Tibial artery (tissue), 4 donors: ENCODE results near the gene RMI1.
A peak's percentile ranks its signal among the peaks of the same experiment; 100 is the strongest.

Experiments
- DNase-seq, 2 donors: peaks; one replicate each; pipeline ENCODE4 v3.0.0-alpha.2; 2019
- H3K27ac ChIP-seq, 2 donors: fragments of 200-600 bp; sonication (generic) in 1 of 2; 1 replicate in 1 of 2; 2 replicates in 1 of 2; pipeline ENCODE4 v1.5.1; 2018 to 2019; ENCODE audit warnings: mild to moderate bottlenecking in 1 of 2
- H3K27me3 ChIP-seq, 2 donors: fragments of 200-600 bp; sonication (generic) in 1 of 2; one replicate each; pipeline versions ENCODE4 v1.5.1 to v1.6.0; 2016 to 2019
- H3K36me3 ChIP-seq, 3 donors: fragments of 200-600 bp; sonication (generic) in 2 of 3; one replicate each; pipeline ENCODE4 v1.5.1; 2016 to 2019; ENCODE audit warnings: mild to moderate bottlenecking in 2 of 3
- H3K4me1 ChIP-seq, 4 donors: fragments of 200-600 bp; sonication (generic) in 2 of 4; 1 replicate in 3 of 4; 2 replicates in 1 of 4; pipeline ENCODE4 v1.5.1; 2016 to 2019
- H3K4me3 ChIP-seq, 2 donors: fragments of 200-600 bp; sonication (generic) in 1 of 2; 1 replicate in 1 of 2; 2 replicates in 1 of 2; pipeline ENCODE4 v1.5.1; 2018 to 2019; ENCODE audit warnings: mild to moderate bottlenecking in 2 of 2
- H3K9me3 ChIP-seq, 3 donors: fragments of 200-600 bp; sonication (generic) in 1 of 3; one replicate each; pipeline ENCODE4 v1.5.1; 2016 to 2019
- intact Hi-C: fragments of 100-400 bp; cut with DNase I; formaldehyde crosslinking; loops from one replicate; pipeline ENCODE4 v1.15.0; 2023; ENCODE audit warnings: low total_unique reads
- TF ChIP-seq, protein P1 (sequence below), 2 experiments: fragments of 200-600 bp in 1 of 2; fragments of 450-650 bp in 1 of 2; IDR thresholded peaks; one replicate each; pipeline ENCODE4 v1.5.1; 2017 to 2019; ENCODE audit warnings: antibody characterized with exemption in 2 of 2, mild to moderate bottlenecking in 1 of 2, moderate library complexity in 1 of 2

RMI1 gene

DNA sequence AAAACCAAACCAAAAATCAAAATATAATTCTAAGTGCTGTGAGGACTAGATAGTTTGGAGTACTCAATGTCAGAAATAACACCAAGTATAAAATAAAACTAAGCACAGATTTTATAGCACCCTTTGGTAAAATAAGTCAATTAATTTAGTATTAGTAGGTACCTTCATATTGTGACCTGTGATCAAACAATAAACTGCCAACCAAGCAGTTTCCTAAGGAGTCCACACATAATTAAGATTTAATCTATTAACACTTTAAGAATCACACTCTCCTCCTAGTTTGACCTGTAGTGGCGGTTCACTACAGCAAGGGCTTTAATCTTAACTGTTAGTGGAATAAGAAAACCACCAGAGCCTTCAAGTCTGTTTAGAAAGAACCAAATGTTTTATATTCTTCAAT lies 3.4 kb upstream of the RMI1 start:
- no peaks in the 10 kb centered on the region for H3K9me3 ChIP-seq
- no peaks in the 10 kb centered on the region for H3K27me3 ChIP-seq
- H3K4me1 ChIP-seq: peaks cover 0 to 50% (median 18%) of the 10 kb centered on the region in 4 donors
- DNase-seq: no peak
- TF ChIP-seq, protein P1, sequence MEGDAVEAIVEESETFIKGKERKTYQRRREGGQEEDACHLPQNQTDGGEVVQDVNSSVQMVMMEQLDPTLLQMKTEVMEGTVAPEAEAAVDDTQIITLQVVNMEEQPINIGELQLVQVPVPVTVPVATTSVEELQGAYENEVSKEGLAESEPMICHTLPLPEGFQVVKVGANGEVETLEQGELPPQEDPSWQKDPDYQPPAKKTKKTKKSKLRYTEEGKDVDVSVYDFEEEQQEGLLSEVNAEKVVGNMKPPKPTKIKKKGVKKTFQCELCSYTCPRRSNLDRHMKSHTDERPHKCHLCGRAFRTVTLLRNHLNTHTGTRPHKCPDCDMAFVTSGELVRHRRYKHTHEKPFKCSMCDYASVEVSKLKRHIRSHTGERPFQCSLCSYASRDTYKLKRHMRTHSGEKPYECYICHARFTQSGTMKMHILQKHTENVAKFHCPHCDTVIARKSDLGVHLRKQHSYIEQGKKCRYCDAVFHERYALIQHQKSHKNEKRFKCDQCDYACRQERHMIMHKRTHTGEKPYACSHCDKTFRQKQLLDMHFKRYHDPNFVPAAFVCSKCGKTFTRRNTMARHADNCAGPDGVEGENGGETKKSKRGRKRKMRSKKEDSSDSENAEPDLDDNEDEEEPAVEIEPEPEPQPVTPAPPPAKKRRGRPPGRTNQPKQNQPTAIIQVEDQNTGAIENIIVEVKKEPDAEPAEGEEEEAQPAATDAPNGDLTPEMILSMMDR (IDR thresholded peaks at IDR 0.05): no peak
- peak overlapping the region in 1 of 2 donors; percentile 98 for H3K27ac ChIP-seq
- H3K36me3 ChIP-seq: peaks cover 46 to 55% (median 49%) of the 10 kb centered on the region in 3 donors
- intact Hi-C loops: loop anchor here (10.0 kb wide), 1 partner anchor 198 kb away; no protein-coding TSS in a partner anchor
- peak overlapping the region; percentile 90 for H3K4me3 ChIP-seq

DNA sequence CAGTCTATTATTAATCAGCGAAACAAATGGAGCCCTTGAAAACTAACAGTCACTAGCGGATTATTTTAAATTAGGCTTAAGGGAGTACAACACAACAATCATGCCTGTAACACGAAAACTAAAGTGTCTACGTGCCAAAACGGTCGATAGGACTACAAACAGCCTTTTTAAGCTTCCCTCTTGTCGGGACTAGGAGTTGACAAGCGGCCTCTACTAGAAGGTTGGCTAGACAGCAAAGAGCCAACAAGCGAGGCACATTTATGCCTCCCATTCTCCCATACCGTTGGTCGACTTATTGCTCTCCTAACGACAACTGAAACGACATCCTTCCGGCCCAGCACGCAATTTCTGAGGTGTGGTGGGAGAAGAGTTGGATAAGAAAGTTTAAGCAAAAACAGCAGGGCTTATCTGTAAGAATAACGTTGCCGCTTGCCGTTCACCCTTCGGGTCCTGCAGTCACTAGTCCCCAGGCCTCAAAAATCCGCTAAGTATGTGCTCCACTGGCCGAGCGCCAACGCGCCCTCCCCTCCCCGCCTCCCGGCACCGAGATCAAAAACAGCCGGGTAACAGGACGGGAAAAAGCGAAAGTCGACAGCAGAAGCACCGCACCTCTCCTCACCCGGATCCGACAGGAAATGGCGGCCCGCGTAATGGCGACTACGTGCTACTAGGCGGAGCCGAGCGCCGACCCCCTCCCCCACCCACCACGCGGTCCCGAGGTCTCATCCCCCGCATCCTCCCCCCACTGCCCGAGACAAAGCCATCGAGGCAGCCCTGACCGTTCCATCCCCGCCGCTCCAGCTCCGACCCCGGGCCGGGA lies 1.4 kb upstream of the RMI1 start:
- Histone ChIP-seq H3K27ac (peak overlapping the region; percentile 98 to 99), H3K4me1 (peaks cover 0 to 50% (median 16%) of the 10 kb centered on the region in 4 donors), H3K4me3 (peak overlapping the region; percentile 90), H3K9me3 (no peaks in the 10 kb centered on the region), H3K36me3 (peaks cover 26 to 35% (median 28%) of the 10 kb centered on the region in 3 donors), H3K27me3 (no peaks in the 10 kb centered on the region)
- peak; percentile 79 to 89 for DNase-seq
- TF ChIP-seq, protein P1 (IDR thresholded peaks at IDR 0.05): no peak
- intact Hi-C loops: loop anchor here (10.0 kb wide), 1 partner anchor 196 kb away; no protein-coding TSS in a partner anchor

DNA sequence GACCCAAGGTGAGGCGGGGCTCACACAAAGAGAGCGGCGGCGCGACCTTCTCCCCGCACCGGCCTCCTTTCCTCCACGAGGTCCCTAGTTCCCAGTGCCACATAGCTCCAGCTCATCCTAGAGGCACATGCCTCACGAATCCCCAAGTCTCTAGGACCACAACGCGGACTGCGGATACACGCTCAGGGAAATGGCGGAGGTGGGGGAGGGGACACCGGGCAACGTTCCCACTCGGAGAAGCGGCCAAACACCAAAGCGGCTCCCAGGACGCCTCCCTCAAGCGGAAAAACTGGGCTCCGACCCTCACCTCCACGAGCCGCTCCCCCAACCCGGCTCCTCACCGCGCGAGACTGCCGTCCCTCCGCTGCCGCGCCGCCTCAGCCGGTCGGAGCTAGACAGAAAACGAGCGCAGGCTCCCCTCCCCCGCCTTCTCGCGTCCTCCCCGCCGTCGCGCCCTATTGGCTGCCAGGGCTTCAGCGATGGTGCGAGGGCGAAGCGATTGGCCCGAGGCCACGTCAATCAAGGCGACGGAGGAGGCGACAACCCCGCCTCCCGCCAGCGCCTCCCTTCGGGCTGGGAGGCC lies 702 bp upstream of the RMI1 start, which contains the start of gene HNRNPK:
TSS of gene HNRNPK (minus strand) at position 404 of the 583 bp plus-strand sequence. CDS start 1,963 bp downstream, outside the sequence.
- TF ChIP-seq, protein P1 (IDR thresholded peaks at IDR 0.05): peak in 1 of 2 experiments; percentile 12
- Histone ChIP-seq H3K4me3 (peak within 1 kb of the TSS; percentile 90), H3K36me3 (peaks cover 19 to 28% (median 21%) of the 10 kb centered on the region in 3 donors), H3K27ac (peak within 1 kb of the TSS; percentile 98 to 99), H3K27me3 (no peaks in the 10 kb centered on the region), H3K9me3 (no peaks in the 10 kb centered on the region), H3K4me1 (peaks cover 0 to 44% (median 16%) of the 10 kb centered on the region in 4 donors)
- DNase-seq: peak; percentile 98 to 99
- intact Hi-C loops: loop anchor here (5.0 to 10.0 kb wide), 2 partner anchors 58 to 195 kb away; partner anchors contain the start of gene KIF27

DNA sequence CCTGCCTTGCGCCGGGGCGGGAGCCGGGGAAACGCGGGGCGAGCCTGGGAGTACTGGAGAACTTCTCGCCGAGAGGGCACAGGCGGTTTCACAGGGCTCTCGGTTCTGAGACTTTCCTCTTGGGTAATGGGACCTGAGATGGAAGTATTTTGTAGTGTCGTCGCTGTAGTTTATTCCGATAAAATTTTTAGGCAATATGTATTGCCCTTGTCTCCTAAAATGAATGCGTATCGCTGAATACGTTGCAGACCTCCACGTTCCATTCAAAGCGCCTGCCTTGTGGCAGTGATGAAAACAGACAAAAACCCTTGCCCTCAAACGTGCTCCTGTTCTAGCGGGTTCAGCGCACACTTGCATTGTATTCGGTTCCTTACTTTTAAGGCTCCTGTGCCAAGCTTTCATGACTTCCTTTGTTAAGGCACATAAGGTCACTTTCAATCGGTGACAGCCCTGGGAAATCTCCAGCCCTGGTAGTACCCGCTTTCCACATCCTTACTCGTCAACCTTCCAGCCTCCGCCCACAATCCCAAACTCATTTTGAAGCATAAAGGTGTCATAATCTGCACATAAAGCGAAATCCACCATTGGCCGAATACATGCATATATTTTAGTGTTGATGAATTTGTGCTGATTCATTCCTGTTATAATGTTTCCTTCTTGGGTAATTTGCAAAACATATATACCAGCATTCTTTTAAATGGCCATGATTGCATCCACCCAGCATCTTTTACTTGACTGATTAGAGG lies 694 bp downstream of the RMI1 start:
- TF ChIP-seq, protein P1 (IDR thresholded peaks at IDR 0.05): no peak
- peaks cover 5 to 14% (median 8%) of the 10 kb centered on the region in 3 donors for H3K36me3 ChIP-seq
- peak overlapping the region; percentile 98 to 99 for H3K27ac ChIP-seq
- peak overlapping the region; percentile 90 for H3K4me3 ChIP-seq
- intact Hi-C loops: loop anchor here (5.0 kb wide), 1 partner anchor 59 kb away; the partner anchor contains the start of gene KIF27
- peak in 1 of 2 donors; percentile 37 for DNase-seq
- peaks cover 0 to 30% (median 16%) of the 10 kb centered on the region in 4 donors for H3K4me1 ChIP-seq
- no peaks in the 10 kb centered on the region for H3K27me3 ChIP-seq
- H3K9me3 ChIP-seq: no peaks in the 10 kb centered on the region

DNA sequence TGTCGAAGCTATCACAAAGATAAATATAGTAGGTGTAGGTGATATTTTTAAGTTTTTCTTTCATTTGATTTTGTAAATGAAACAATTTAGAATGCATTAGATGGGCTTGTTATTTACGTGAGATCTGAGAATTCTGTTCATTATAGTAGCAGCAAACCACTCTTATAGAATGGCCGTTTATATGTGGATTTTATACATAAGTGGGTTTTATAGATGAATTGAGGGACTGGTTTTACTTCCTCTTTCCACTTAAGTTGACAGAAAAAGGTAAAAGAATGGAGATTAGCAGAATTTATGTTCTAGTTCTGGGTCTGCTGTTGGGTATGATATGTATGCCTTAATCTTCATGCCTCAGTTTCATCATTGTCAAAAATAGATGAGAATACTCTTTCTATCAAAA lies 5.6 kb downstream of the RMI1 start:
- Histone ChIP-seq H3K9me3 (no peaks in the 10 kb centered on the region), H3K4me3 (no peak overlapping the region), H3K27me3 (no peaks in the 10 kb centered on the region), H3K27ac (no peak overlapping the region), H3K4me1 (peaks cover 0 to 9% (median 3%) of the 10 kb centered on the region in 4 donors), H3K36me3 (no peaks in the 10 kb centered on the region)
- TF ChIP-seq, protein P1 (IDR thresholded peaks at IDR 0.05): no peak
- intact Hi-C loops: no loop called here
- DNase-seq: no peak
